ENCODE results near the gene SHISA3. TPM values are rescaled to one million over a fixed set of nuclear protein-coding genes. Genes with fewer than 3 reads are reported as not detected.

Gene SHISA3
- total RNA-seq, 6 donors from 2014 or later, result 0.76 to 5.9 (median 2.1) TPM; not detected in 1

- ATAC-seq (ENCODE audit: low FRiP score in 2 of 2) (peak; percentile 7 to 11), DNase-seq (no peak)
- no peaks in the 10 kb centered on the region for H3K36me3 ChIP-seq
- H3K27me3 ChIP-seq, result peaks cover 0 to 32% (median 17%) of the 10 kb centered on the region in 4 donors
- peak overlapping the region in 3 of 4 donors; percentile 35 to 57 (median 55) for H3K4me3 ChIP-seq
- H3K9me3 ChIP-seq, result no peaks in the 10 kb centered on the region
- 19 to 20% methylated on average over 9 to 10 of the region's 10 CpGs for WGBS, 2 donors
- no peak overlapping the region for H3K27ac ChIP-seq
- TF ChIP-seq EP300 (IDR thresholded peaks at IDR 0.05), result no peak
- no peak for TF ChIP-seq POLR2A (IDR thresholded peaks at IDR 0.05)
- no peak for TF ChIP-seq CTCF (IDR thresholded peaks at IDR 0.05)
- TF ChIP-seq POLR2AphosphoS5 (IDR thresholded peaks at IDR 0.05), result no peak
- H3K4me1 ChIP-seq, result peaks cover 27 to 36% (median 30%) of the 10 kb centered on the region in 4 donors
These were observed 2.1 kb downstream of the SHISA3 start for GRCh38 chr4:42399393-42399792.

GRCh38 chr4:42401171-42401570 lies 3.9 kb downstream of the SHISA3 start:
- Histone ChIP-seq H3K36me3 (no peaks in the 10 kb centered on the region), H3K4me1 (peaks cover 27 to 36% (median 30%) of the 10 kb centered on the region in 4 donors), H3K27ac (no peak overlapping the region), H3K27me3 (peaks cover 0 to 32% (median 17%) of the 10 kb centered on the region in 4 donors), H3K4me3 (no peak overlapping the region), H3K9me3 (no peaks in the 10 kb centered on the region)
- TF ChIP-seq CTCF (IDR thresholded peaks at IDR 0.05) (no peak), EP300 (IDR thresholded peaks at IDR 0.05) (no peak), POLR2AphosphoS5 (IDR thresholded peaks at IDR 0.05) (no peak), POLR2A (IDR thresholded peaks at IDR 0.05) (no peak)
- 35 to 79% methylated on average over 6 of the region's 9 CpGs for WGBS, 2 donors
- DNase-seq (peak in 1 of 2 donors; percentile 56), ATAC-seq (ENCODE audit: low FRiP score in 2 of 2) (peak in 1 of 2 donors; percentile 12)

- peaks cover 0 to 9% (median 5%) of the 10 kb centered on the region in 4 donors for H3K27me3 ChIP-seq
- ATAC-seq (ENCODE audit: low FRiP score in 2 of 2) (no peak), DNase-seq (no peak)
- H3K36me3 ChIP-seq, result no peaks in the 10 kb centered on the region
- 82 to 85% methylated on average over 6 of the region's 6 CpGs for WGBS, 2 donors
- no peak overlapping the region for H3K27ac ChIP-seq
- no peaks in the 10 kb centered on the region for H3K9me3 ChIP-seq
- TF ChIP-seq POLR2A (IDR thresholded peaks at IDR 0.05) (no peak), POLR2AphosphoS5 (IDR thresholded peaks at IDR 0.05) (no peak), CTCF (IDR thresholded peaks at IDR 0.05) (no peak), EP300 (IDR thresholded peaks at IDR 0.05) (no peak)
- no peak overlapping the region for H3K4me3 ChIP-seq
- peaks cover under 1 to 9% (median 4%) of the 10 kb centered on the region in 4 donors for H3K4me1 ChIP-seq
These were observed 6.7 kb downstream of the SHISA3 start for GRCh38 chr4:42404001-42404400.

GRCh38 chr4:42410446-42410845 lies 13.2 kb downstream of the SHISA3 start:
- no peak overlapping the region for H3K27ac ChIP-seq
- ATAC-seq (ENCODE audit: low FRiP score in 2 of 2) (no peak), DNase-seq (no peak)
- no peaks in the 10 kb centered on the region for H3K4me1 ChIP-seq
- H3K36me3 ChIP-seq, result peaks cover 0 to 8% (median 2%) of the 10 kb centered on the region in 4 donors
- no peak for TF ChIP-seq CTCF (IDR thresholded peaks at IDR 0.05)
- TF ChIP-seq POLR2AphosphoS5 (IDR thresholded peaks at IDR 0.05), result no peak
- no peak for TF ChIP-seq POLR2A (IDR thresholded peaks at IDR 0.05)
- TF ChIP-seq EP300 (IDR thresholded peaks at IDR 0.05), result no peak
- H3K27me3 ChIP-seq, result no peaks in the 10 kb centered on the region
- H3K9me3 ChIP-seq, result no peaks in the 10 kb centered on the region
- H3K4me3 ChIP-seq, result no peak overlapping the region
- WGBS, 2 donors, result 74 to 83% methylated on average over 3 of the region's 3 CpGs

GRCh38 chr4:42411803-42412202 lies 14.5 kb downstream of the SHISA3 start:
- H3K27me3 ChIP-seq, result no peaks in the 10 kb centered on the region
- H3K36me3 ChIP-seq, result peaks cover 0 to 8% (median 5%) of the 10 kb centered on the region in 4 donors
- H3K27ac ChIP-seq, result peak overlapping the region in 1 of 4 donors; percentile 21
- DNase-seq (no peak), ATAC-seq (ENCODE audit: low FRiP score in 2 of 2) (no peak)
- WGBS, 2 donors, result 75 to 81% methylated on average over 4 of the region's 4 CpGs
- H3K4me1 ChIP-seq, result no peaks in the 10 kb centered on the region
- no peaks in the 10 kb centered on the region for H3K9me3 ChIP-seq
- TF ChIP-seq EP300 (IDR thresholded peaks at IDR 0.05) (no peak), POLR2AphosphoS5 (IDR thresholded peaks at IDR 0.05) (no peak), POLR2A (IDR thresholded peaks at IDR 0.05) (no peak), CTCF (IDR thresholded peaks at IDR 0.05) (no peak)
- H3K4me3 ChIP-seq, result no peak overlapping the region

All from upper lobe of left lung (tissue), 6 donors.